Measurements from ENCODE around the gene RHBDF2.

RHBDF2 gene

DNA sequence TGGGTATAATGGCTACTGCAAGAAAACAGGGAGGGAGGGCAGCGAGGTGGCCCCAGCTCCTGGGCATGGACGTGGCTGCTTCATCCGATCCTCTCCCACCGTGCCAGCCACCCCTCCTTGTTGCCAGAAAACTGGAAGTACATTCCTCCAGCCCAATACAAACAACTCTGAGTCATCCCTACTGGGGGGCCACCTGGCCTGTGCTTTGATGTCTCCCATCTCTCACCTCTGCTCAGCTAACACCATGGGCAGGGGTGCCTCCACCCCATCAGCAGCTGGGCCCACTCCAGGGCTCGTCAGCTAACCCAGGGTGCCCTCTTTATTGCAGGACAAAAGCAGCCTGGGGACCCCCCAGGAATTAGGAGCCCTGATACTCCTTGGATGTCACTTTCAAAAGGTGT lies 2.0 kb downstream of the RHBDF2 start:
- DNase-seq: no peak

DNA sequence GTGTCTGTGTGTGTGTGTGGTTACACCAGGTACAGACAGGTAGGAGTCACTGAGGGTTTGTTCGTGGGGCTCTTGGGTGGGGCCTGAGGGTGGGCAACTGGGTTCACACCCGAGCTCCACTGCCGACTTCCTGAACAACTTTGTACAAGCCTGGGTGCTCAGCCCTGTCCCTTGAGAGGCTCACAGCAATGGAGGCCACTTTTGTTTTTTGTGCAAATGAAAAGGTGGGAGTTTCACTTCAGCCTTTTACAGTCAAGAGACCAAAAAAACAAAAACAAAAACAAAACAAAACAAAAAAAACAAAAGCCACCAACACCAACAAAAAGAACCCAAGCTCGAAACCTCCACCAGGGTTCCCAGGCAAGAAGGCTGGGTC lies 2.4 kb downstream of the RHBDF2 start:
- no peak for DNase-seq

DNA sequence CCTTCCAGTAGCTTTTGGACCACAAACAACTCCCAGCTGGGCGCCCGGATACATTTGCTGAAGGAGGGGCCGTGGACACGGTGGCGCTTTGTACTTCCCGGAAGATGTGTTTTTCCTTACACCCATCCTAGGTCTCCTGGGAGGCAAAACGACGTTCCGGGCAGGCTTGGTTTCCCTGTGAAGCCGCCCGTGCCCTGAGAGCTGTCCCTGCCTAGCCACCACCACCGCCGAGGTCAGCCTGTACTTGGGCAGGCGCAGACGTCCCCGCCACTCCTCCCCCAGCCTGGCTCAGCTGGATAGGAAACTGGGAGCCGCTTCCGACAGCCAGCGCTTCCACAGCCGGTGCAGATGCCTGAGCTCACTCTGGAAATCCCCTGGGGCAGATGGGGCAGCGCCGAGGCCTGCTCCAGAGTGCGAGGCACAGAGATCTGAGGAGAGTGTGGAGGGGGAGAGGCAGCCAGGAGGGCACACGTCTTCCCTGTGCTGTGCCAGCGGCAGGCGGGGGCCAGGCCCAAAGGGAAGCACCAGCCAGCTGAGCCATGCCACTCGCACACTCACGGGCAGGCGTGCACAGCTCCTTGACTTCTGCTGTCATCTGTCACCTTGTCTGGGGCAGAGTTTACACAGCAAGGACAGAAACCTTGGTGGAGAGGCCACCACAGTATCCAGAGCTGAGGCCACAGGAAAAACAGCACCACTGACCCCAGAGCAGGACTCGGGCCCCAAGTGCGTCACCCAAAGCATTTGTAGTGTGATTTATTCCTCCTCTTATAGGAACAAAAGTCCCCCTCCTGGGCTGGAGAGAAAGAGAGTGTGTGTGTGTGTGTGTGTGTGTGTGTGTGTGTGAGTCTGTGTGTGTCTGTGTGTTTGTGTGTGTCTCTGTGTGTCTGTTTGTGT lies 3.0 kb downstream of the RHBDF2 start:
- peak; percentile 22 for DNase-seq

DNA sequence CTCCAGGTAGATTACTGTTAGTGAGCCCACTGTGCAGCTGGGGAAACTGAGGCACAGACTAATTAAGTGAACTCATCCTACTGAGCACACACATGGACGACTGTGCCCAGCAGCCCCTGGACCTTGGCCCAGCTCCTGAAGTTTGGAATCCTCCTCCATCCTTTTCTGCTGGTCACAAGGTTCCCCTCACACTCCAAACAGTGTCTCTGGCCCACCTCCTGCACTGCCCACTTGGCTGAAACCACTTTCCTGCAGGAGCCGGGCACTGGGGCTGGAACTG lies 3.6 kb downstream of the RHBDF2 start:
- DNase-seq: no peak

DNA sequence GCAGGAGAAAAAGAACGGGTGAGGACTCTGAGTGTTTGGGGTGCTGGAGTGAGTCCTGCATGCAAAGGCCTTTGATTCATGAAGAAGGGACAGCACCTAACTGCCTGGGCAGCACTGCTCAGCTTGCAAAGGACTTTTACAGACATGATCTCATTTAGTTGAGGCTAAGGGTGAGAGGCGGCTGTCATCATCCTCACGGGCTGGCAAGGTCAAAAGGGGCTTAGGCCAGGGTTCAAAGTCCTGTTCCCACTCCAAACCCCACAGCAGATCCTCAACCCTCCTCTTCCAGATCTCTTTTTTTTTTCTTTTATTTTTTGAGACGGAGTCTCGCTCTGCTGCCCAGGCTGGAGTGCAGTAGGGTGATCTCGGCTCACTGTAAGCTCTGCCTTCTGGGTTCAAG lies 4.8 kb downstream of the RHBDF2 start:
- no peak for DNase-seq

DNA sequence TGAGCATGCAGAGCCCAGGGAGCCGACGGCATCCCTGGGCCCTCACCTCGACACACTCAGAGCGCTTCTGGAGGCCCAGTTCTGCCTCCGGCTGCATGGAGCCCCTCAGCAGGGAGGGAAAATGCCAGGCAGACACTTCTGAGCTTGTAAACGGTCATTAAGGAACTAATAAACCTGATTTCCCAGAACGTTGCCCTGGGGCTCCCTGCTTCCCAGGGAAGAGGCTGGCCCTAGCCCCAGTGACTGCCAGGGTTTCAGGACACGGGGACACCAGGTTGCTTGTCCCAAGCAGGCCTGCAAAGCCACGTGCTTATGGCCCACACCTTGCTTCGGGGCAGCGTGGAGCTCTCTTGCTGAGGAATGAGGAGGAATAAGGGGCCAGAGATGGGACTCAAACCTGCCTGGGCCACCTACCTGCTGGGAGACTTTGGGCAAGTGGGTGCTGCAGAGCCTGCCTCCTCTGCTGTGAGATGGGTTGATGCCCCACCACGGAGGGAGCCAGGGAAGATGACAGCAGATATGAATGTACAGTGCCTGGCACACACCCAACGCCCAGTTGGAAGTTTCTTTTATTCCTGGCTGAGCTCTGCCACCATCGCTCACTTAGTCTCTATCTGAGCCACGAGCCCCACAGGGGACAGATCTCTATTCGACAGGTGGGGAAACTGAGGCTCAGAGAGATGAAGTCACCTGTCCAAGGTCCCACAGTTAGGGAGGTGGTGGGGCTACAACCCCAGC lies 5.4 kb downstream of the RHBDF2 start:
- DNase-seq: no peak

DNA sequence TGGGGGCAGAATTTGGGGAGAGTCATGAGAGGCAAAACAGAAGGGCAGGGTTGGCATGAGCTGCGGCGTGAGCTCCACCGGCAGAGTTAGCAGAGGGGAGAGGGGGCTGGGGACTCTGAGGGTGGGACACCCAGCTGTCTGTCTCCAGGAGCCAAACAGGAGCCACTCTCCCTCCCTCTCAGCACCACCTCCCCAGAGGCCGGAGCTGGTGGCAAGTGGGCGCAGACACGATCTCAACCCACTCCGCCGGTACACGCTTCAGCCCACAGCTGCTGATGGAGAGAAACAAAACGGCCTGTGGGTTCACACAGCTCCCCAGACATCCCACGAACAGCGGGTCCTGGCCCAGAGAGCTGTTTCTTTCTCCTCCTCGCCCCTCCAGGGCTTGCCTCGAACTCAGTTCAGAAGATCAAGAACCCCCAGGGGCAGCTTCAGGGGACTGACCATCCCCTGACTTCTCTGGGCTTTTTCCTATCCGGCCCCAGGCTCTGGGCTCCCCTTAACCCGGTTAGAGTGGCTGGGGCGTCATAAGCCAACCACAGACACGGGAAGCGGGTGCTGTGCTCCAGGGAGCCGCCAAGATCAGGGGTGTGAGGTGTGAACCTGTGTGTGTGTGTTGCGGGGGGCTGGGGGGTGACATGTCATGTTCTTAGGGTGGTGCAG lies 7.6 kb downstream of the RHBDF2 start:
- DNase-seq: no peak

DNA sequence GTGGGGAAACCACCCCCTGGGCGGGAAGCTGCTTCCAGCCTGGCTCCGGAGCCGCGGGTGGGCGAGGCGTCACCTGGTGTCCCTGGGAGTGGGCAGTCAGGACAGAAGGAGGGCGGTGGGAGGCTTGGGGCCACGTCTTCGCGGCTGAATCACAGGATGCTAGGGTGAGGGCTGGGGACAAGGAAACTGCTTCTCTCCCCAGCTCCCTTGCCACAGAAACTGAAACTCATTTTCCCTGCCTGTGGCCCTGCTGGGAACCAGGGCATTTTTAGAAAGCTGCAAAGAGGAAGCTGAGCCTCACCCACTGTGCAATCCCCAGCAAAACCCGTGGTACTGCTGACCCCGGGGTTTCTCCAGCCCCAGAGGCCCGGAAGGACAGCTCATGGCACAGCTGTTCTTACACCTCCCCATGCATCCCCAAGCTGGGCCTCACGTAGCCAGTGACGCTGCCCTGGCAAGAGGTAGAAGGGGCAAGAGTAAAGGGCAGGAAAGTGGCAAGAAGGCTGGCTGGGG lies 8.2 kb downstream of the RHBDF2 start:
- no peak for DNase-seq

DNA sequence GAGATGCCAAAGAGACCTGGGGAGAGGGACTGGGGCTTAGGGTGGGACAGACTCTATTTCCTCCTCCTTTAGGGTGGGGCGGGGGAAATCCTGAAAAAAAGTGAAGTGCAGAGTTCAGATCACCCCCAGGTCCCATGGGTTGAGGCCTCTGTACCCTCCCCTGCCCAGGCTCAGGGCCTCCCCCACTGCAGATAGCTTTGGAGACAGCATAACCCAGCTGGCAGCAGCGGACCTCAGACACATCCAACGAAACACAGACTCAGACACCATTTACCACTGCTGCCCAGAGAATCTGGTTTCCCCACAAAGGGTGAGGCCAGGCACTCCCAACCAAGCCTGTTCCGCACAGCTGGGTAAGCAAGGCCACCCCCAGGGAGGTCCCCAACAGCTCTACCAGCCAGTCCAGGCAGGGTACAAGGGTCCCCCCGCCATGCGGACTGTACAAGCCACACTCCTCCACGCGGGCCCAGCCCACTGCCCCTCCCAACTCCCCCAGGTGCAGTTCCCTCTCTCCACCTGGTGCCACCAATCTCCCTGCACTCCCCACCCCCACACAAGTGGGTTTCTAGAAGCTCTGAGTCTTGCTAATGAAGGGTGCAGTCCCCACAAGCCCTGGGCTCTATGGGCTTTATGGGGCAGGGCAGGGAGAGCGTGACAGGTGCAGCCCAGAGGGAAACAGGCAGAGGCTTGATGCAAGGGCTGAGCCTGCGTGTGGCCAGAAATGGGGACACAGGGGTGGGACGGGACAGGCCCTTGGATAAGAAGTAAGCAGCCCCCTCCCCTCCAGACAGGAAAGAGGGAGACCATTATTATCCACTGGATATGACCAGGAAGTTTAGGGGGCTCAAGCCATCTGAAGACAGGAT lies 8.9 kb downstream of the RHBDF2 start:
- DNase-seq: no peak

DNA sequence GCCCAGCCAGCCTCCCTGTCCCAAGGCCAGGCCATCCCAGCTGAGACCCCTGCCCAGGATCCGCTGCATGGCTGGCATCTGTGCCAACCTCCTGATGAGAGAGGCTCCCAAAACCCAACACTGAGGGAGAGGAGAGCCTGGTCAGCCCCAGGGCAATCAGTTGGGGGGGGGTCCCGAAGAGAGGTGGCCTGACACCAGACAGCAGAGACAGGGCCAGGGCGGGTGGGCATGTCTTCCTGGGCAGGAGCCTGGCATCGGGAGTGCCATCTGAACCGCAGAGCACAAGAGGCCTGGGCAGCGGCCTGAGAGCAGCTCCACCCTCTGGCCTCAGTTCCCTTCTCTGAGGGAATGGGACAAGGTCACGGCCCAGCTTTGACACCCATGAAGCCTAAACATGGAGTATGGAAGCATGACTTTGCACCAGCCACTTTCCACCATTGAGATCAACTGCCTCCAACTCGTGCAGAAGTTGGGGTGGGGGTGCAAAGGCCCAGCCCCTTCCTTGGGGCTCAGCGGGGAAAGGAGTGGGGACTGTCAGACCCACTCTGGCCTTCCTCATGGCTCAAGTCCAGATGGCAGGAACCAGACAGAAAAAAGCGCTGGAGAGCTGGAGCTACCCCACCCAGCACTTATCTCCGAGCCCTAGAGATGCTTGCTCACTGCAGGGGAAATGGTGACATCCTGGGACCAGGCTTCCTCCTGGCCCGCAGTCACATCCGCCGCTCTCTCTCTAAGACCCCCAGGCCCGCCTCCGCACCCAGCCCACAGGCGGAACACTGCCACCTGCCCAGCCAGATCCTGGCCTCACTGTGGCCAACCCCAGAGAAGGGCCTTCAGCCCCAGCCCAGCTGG lies 9.7 kb downstream of the RHBDF2 start:
- DNase-seq: no peak

DNA sequence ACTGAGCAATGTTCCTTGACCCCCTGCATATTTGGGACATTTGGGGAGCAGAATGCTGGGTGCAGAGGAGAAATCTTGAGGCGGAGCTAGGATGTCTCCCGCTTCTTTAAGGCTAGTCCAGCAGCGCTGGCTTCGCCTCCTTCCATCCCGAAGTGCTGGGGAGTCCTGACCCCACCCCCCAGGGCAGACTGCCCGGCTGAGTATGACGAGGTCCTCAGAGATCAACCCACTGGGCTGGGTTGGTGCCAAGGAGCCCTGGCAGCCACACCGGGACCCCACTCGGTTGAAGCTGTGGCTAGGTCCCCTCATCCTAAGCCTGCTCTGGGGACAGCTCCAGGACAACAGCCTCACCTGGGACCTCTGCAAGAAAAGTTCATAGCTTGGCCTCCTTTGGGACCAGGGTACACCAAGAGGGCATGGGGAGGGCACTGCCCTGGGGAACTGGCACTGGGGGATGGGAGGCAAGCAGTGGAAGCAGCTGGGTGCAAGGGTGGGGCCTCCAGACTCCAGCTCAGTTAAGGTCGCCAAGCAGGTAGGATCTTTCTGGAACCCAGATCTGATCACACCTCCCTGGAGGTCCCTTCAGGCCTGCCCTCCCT lies 11.0 kb downstream of the RHBDF2 start:
- DNase-seq: no peak

DNA sequence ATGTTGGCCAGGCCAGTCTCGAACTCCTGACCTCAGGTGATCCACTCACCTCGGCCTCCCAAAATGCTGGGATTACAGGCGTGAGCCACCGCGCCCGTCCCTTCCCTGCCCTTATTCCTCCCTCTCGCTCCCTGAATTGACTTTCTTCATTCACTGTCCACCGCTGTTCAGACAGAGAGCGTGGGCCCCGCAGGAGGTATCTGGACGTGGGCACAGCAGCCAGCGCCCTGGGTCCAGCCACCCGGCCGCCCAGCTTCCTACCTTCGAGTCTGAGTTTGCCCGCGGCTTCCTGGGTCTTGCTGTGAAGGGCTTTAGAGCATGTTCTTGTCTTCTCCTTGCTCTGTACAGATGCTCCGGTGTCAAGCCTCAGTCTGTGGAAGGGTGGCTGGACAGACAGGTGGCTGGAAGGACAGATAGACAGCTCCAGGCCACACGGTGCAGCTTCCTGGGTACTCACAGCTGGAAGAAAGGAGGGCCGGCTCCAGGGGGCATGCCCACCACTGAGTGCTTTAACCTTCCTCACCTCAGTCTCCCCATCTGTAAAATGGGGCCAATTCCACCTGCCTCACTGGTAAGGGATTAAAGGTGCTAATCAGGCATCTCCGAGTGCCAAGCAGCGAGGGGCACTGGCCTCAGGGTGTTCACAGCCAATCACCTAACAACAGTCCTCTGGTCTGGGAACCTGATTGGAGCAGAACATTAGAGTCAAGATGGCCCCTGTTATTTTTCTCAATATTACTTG lies 13.6 kb downstream of the RHBDF2 start:
- DNase-seq: no peak

DNA sequence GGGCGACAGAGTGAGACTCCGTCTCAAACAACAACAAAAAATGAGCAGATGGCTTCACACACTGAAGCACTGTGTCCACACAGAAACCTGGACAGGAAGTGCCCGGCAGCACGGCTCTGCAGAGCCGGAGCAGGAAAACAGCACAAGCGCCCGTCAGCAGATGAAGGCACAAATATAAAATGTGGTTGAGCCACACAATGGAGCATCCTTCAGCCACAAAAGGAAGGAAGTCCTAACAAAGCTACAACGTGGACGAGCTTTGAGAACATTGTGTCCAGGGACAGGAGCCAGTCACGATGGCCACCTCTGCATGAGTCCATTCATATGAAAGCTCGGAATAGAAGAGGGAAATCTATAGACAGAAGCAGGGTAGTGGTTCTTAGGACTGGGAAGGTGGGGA lies 15.7 kb downstream of the RHBDF2 start:
- peak; percentile 33 for DNase-seq

DNA sequence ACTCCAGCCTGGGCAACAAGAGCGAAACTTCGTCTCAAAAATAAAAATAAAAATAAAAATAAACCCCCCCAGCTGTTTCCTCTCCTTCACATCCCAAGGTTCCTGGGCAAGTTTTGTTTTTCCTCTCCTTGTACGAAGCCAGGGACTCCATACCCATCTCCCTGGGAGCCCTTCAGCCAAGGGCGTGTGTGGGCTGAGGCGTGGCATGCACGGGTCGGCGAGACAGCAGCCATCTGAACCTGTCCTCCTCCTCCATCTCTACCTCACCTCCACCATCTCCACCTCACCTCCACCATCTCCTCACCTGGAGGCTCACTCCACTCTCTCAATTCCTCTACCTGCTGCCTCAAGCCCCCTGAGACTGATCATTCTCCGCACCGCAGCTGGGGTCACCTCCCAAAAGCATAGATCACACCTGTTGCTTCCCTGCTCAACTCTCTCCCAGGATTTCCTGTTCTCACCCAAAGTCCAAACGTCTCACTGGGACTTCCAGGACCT lies 16.9 kb downstream of the RHBDF2 start:
- DNase-seq: no peak

DNA sequence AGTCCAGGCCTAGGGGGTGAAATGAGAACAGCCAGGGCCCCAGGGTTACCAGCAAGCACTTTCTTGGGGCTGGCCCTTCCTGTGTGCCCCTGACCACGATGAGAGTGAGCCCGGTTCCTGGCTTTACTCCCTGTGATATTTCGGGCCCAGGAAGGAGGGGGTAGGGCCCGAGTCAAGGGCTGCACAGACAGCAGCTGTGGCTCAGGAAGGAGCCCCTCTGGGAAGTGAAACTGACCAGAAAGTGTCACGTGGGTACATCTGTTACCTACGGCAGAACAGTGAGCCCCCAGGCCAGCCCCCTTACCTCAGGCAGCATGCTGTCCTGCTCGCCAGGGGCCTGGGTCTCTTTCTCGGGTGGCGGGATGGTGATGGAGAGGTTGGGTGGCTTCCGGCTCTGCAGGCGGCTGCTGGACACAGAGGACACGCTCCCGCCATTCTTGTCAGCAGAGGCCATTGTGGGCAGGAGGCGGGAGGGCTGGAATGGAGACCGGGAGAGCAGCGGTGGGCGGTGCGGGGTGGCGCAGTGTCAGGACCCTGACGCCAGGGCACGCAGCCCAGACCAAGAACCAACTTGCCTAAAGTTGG lies 20.1 kb downstream of the RHBDF2 start:
- DNase-seq: no peak

DNA sequence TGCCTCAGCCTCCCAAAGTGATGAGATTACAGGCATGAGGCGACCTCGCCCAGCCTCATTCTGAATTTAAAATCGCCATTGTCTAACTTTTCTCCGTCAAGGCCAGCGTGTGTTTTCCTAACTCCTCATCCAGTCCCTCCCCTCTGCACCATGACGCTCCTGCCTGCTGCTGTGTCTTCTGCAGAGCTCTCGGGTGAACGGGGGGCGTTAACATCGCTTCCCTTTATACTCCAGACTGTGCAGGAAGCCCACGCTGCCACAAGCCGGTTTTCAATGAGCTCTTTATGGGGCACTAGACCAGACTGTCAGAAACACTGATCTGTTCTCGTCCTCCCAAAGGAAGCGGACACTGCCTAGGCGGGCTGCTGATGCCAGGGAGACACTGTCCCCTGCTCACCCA lies 20.6 kb downstream of the RHBDF2 start:
- no peak for DNase-seq

DNA sequence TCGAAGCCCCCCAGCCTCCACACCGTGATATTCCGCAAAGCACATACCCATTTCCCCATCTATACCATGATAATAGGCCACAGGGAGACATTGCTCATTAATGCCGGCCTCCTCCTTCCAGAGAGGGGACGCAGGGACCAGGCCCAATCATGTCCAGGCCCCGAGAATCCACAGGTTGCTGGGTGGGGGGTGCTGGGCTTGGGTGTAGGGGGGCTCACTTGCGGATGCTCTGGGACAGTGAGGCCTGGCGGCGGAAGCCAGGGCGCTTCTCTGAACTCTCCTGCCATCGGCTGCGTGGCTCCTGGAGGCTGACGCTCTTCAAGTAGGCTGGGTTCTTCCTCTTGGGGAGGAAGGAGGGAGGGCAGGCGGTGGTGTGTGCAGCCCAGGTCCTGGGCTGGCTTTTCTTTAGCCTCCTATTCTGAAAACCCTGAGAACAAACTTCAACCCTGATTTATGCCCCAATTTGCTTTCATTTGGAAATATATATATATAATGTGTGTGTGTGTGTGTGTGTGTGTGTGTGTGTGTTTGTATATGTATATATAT lies 21.6 kb downstream of the RHBDF2 start:
- DNase-seq: no peak

DNA sequence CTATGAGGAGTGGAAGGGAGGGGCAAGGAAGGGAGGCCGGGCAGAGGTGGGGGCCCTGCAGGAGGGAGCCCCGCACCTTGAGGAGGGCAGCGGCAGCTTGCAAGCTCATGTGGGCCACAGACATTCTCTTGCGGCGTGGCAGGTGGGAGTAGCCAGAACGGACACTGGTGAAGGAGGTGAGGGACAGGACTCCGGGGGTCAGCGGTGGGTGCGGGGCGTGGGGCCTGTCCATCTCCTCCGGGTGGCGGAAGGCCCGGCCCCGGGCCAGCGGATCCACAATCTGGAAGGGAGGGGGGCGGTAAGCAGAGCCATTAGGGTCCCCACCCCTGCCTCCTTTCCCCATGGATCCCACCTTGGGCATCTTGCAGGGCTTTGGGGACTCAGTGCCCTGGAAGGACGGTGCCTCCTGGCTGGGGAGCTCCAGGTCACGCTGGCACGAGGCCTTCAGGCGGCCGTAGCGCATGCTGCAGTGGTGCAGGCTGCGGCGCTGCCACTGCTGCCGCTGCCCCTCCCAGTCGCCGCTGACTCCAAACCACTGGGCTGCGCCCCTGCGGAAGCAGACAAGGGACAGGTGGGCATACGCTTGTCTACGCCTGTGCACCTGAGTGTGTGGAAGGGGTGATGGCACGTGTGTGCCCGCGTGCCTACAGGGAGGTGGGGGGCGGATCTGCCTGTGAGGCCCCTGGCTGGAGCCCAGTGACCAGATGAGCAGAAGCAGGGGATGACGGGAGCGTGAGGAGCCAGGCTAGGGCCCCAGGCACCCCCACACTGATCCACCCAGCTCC lies 22.3 kb downstream of the RHBDF2 start:
- no peak for DNase-seq

DNA sequence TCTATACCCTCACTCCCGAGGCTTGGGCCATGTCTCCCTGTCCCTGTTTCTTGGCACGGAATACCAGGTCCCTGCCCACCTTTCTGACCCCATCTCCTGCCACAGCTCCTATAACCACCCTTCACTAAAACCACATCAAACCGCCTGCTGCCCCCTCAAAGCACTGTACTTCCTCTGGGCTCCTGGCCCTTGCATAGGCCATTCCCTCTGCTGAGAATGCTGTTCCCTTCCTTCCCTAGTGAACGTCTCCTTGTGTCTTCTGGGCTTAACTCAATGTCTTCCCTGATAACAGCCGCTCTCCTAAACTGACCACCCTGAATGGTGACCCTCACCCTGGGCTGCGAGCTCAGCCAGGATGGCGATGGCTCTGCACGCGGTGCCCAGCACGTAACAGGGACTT lies 23.1 kb downstream of the RHBDF2 start:
- DNase-seq: no peak

Measured in NCI-H1092 treated with DMSO at 0.1 percent for 48 hours (cell line).